ENCODE results near the gene TBC1D24. TPM values are rescaled to one million over a fixed set of nuclear protein-coding genes. Genes with fewer than 3 reads are reported as not detected.
A peak's percentile ranks its signal among the peaks of the same experiment; 100 is the strongest.

The TBC1D24 gene
- total RNA-seq, 2 donors from 2014 or later, result 4.4 to 8.4 TPM

DNA sequence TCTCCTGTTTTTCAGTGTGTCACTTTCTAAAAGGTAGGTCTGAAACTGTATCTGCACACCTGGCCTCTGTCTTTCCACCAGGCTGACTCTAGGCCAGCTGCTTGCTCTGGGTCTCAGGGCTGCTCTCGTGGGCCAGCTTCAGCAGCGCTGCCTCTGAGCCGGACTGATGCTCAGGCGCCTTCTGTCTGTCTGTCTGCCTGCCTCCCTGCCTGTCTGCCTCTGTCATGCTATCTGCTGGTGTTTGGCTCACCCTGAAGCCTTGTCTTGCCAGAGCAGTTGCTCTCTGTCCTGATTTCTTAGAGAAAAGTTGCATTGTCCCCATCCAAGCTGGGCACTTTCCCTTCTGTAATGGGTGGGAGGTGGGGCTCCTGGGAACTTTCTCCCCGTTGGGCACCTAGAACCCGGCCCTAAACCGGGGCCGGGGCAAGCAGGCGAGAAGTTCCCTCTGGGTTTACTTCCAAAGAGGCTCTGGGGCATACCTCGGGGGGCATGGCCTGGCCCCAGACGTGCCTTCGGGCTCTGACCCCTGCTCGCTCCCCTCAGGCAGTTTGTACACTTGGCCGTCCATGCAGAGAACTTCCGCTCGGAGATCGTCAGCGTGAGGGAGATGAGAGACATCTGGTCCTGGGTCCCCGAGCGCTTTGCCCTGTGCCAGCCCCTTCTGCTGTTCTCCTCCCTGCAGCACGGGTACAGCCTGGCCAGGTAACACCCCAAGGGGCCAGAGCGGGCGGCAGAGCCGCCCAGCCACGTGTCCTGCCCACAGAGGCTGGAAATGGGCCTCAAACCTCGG, 23.0 kb downstream of the TBC1D24 start:
- H3K36me3 Mint-ChIP-seq (ENCODE audit: low read depth), result peaks cover 2% of the 10 kb centered on the region
- no peaks in the 10 kb centered on the region for H3K27me3 Mint-ChIP-seq
- no peak for ATAC-seq
- DNase-seq, result no peak
- no peaks in the 10 kb centered on the region for H3K9me3 ChIP-seq (ENCODE audit: control insufficient read depth, low read length, poor library complexity, severe bottlenecking)
- no peak overlapping the region for H3K4me3 Mint-ChIP-seq
- H3K27ac Mint-ChIP-seq, result no peak overlapping the region
- H3K4me1 Mint-ChIP-seq, result no peaks in the 10 kb centered on the region

DNA sequence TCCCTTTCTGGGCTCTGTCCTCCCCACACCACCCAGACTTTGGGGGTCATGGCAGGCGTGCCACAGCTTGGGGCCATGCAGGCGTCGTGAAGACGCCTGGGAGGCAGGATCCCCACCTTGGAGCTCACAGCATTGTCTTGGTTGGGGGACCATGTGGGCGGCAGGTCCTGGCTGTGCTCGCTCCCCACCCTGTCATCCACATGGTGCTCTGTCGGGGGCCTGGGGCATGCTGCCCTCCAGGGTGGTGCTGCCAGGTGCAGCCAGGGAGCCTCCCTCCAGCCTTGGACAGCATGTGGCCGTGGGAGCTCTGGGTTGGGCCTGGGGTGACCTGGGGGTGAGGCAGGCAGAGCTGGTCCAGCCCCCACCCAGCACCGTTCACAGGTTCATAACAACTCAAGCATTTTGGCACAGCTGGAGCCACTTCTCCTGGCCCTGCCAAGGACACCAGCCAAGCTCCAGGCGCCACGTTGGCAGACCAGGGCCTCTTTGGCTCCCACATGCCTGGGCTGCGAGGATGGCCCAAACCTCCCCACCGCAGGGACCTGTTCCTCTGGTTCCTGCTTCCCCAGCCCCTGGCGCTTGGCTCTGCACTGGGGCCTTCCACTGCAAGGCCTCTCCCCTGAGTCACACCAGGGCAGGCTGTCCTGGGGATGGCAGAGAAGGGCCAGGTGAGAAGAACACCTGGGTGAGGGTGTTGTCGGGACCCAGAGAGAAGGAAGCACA, 23.8 kb downstream of the TBC1D24 start:
- no peaks in the 10 kb centered on the region for H3K9me3 ChIP-seq (ENCODE audit: control insufficient read depth, low read length, poor library complexity, severe bottlenecking)
- Mint-ChIP-seq H3K27ac (no peak overlapping the region), H3K4me3 (no peak overlapping the region), H3K27me3 (no peaks in the 10 kb centered on the region), H3K4me1 (no peaks in the 10 kb centered on the region), H3K36me3 (ENCODE audit: low read depth) (peaks cover 2% of the 10 kb centered on the region)
- ATAC-seq (no peak), DNase-seq (no peak)

DNA sequence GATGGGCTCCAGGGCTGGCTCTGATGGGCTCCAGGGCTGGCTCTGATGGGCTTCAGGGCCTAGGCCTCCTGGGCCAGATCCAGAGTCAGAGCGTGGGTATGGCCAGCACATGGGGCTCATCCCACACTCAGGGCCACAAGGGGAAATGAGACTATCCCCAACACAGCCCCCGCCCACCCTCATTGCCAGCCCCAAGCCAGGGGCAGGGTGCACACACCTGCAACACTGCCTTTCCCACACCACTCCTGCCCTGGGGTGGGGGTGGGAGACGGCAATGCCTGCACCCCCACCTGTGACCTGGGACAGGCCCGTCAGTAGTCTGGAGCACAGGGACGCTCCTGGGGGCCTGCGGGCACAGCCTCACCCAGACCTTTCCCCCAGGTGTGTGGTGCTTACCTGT, 24.5 kb downstream of the TBC1D24 start:
- Mint-ChIP-seq H3K36me3 (ENCODE audit: low read depth) (peaks cover 2% of the 10 kb centered on the region), H3K27me3 (no peaks in the 10 kb centered on the region), H3K27ac (no peak overlapping the region), H3K4me3 (no peak overlapping the region), H3K4me1 (no peaks in the 10 kb centered on the region)
- ATAC-seq, result no peak
- H3K9me3 ChIP-seq (ENCODE audit: control insufficient read depth, low read length, poor library complexity, severe bottlenecking), result no peaks in the 10 kb centered on the region
- DNase-seq, result no peak

DNA sequence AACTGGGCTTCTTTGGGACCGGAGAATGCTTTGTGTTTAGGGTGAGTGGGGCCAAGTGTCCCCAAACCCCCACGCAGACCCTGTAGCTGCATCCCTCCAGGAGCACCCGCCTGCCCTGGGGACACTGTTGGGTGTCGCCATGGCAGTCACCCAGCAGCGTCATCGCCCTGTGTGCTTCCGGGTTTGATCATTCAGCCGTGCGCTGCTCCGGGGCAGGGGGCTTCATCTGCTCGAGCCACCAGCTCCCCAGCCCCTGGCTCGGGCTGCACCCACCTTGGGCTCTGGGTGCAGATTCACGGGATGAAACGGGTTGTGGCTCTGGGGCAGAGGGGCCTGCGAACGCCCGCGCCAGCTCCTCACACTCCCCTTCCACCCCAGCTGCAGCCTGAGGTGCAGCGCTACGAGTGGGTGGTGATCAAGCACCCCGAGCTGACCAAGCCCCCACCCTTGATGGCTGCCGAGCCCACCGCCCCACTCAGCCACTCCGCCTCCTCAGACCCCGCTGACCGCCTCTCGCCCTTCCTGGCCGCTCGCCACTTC, 25.0 kb downstream of the TBC1D24 start:
- peaks cover 2% of the 10 kb centered on the region for H3K36me3 Mint-ChIP-seq (ENCODE audit: low read depth)
- DNase-seq, result no peak
- no peak for ATAC-seq
- H3K4me1 Mint-ChIP-seq, result no peaks in the 10 kb centered on the region
- no peaks in the 10 kb centered on the region for H3K9me3 ChIP-seq (ENCODE audit: control insufficient read depth, low read length, poor library complexity, severe bottlenecking)
- no peak overlapping the region for H3K4me3 Mint-ChIP-seq
- H3K27me3 Mint-ChIP-seq, result no peaks in the 10 kb centered on the region
- no peak overlapping the region for H3K27ac Mint-ChIP-seq

DNA sequence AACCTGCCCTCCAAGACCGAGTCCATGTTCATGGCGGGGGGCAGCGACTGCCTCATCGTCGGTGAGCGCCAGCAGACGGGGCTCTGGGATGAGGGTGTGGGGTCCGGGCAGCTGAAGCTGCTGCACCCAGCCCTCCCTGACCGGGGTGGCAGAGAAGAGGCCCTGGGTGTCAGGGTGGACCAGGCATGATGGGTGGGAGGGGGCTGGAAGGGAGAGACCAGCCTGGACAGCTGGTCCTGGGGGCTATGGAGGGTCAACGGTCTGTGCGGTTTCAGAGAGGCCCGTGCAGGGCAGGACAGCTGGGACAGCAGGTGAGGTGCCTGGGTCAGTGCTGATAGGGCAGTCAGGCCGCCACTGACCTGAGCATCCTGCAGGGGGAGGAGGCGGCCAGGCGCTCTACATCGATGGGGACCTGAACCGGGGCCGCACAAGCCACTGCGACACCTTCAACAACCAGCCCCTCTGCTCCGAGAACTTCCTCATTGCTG, 25.5 kb downstream of the TBC1D24 start:
- Mint-ChIP-seq H3K27ac (no peak overlapping the region), H3K4me3 (no peak overlapping the region), H3K27me3 (no peaks in the 10 kb centered on the region), H3K36me3 (ENCODE audit: low read depth) (peaks cover 2% of the 10 kb centered on the region), H3K4me1 (peaks cover 3% of the 10 kb centered on the region)
- DNase-seq, result no peak
- no peaks in the 10 kb centered on the region for H3K9me3 ChIP-seq (ENCODE audit: control insufficient read depth, low read length, poor library complexity, severe bottlenecking)
- ATAC-seq, result no peak

DNA sequence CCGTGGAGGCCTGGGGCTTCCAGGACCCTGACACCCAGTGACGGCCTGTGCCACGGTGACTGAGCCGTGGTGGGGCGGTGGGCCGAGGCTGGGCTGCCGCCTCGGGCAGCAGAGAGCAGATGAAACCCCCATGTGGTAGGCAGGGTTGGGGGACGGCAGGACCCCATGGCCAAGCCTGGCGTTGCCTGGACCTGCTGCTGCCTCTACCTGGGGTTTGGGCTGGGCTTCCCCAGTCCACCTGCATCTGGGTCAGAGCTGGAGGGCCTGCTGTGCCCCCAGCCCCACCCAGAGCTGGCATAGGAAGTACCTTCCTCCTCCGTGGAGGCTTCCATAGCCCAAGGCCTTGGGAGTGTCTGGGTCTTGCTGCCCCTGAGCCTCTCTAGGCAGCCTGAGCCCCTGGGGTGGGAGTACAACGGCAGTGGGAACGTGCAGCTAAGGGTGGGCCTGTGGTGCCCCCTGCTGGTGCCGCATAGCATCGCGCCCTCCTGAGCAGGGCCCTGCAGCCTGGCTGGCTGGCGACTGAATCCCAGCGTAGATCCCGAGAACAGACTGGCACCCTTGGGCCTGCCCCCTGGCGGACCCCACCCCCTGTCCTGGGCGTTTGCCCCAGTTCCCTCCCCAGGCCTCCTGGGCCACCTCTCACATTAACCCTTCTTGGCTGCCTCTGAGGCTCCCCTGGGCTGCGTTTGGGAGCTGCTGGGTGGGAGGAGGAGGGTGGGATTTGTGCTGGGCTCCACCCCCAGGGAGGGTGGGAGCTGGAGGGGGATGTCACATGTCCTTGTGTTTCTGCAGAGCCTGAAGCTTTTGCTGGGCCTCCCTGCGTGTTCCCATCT, 26.2 kb downstream of the TBC1D24 start:
- H3K4me3 Mint-ChIP-seq, result no peak overlapping the region
- DNase-seq (peak; percentile 69 to 73 (median 70)), ATAC-seq (peak; percentile 97)
- peaks cover 3% of the 10 kb centered on the region for H3K4me1 Mint-ChIP-seq
- peaks cover 2% of the 10 kb centered on the region for H3K36me3 Mint-ChIP-seq (ENCODE audit: low read depth)
- H3K27me3 Mint-ChIP-seq, result no peaks in the 10 kb centered on the region
- peak overlapping the region; percentile 39 for H3K27ac Mint-ChIP-seq
- no peaks in the 10 kb centered on the region for H3K9me3 ChIP-seq (ENCODE audit: control insufficient read depth, low read length, poor library complexity, severe bottlenecking)

DNA sequence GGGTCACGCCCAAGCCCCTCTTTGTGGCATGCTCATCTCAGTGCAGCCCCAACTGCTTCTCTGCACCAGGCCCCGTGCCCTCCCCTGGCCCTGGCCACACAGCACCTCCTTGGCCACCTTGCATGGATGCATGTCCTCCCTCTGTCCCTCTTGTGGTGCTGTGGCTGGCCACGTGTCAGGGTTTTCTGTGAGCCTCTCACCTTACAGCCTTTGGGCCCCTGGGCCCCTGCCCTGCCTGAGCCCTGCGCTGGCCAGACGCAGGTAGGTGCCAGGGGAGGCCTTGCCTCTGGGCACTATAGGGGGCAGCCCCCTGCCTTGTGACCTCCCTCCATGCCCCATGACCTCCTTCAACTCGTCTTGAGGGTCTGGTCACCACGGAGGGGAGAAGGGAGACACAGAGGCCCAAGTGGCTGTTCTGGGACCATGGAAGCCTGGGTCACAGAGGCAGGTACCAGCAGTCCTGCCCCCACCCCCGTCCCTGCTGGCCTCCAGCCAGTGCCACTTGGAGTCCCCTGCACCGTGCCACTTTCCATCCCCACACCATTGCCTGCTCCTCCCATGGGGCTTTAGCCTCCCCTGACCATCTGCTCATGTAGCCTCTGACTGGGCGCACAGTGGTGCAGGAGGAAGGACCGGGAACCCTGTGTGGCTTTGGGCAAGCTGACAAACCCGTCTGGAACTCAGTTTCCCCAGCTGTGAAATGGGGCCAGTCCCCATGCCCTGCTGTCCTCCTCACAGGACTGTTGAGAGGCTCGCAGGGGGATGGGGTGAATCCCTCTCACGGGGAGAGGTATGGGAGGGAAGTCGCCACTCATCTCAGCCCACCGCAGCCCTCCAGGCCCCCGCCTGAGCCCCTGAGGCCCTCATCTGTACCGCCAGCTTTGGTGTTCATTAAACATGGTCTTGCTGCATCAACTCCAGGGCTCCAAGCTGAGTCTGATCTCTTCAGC, 27.3 kb downstream of the TBC1D24 start:
- Mint-ChIP-seq H3K36me3 (ENCODE audit: low read depth) (peaks cover 2% of the 10 kb centered on the region), H3K4me1 (peaks cover 3% of the 10 kb centered on the region), H3K27ac (peak overlapping the region; percentile 39), H3K4me3 (no peak overlapping the region), H3K27me3 (no peaks in the 10 kb centered on the region)
- DNase-seq (no peak), ATAC-seq (no peak)
- no peaks in the 10 kb centered on the region for H3K9me3 ChIP-seq (ENCODE audit: control insufficient read depth, low read length, poor library complexity, severe bottlenecking)

DNA sequence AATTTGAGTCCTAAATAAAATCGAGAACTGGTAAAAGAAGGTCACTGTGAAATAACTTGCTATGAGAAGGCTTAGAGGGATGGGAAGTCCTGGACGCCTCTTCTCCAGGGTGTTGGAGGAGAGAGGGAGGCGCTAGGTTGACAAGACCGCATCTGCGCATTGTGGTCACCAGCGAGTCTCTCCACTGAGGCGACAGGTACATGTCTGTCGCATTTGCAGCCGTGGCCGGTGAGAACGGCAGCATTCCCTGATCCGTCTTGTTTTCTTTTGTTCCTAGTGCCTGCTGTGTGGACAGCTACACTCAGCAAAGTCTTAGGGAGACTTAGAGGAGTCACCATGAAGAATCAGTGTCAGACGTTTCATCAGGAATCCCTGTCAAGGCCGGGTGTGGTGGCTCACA, 30.8 kb downstream of the TBC1D24 start:
- H3K9me3 ChIP-seq (ENCODE audit: control insufficient read depth, low read length, poor library complexity, severe bottlenecking), result no peaks in the 10 kb centered on the region
- Mint-ChIP-seq H3K27me3 (no peaks in the 10 kb centered on the region), H3K4me3 (no peak overlapping the region), H3K27ac (no peak overlapping the region), H3K4me1 (peaks cover 6% of the 10 kb centered on the region), H3K36me3 (ENCODE audit: low read depth) (no peaks in the 10 kb centered on the region)
- no peak for ATAC-seq
- DNase-seq, result no peak

DNA sequence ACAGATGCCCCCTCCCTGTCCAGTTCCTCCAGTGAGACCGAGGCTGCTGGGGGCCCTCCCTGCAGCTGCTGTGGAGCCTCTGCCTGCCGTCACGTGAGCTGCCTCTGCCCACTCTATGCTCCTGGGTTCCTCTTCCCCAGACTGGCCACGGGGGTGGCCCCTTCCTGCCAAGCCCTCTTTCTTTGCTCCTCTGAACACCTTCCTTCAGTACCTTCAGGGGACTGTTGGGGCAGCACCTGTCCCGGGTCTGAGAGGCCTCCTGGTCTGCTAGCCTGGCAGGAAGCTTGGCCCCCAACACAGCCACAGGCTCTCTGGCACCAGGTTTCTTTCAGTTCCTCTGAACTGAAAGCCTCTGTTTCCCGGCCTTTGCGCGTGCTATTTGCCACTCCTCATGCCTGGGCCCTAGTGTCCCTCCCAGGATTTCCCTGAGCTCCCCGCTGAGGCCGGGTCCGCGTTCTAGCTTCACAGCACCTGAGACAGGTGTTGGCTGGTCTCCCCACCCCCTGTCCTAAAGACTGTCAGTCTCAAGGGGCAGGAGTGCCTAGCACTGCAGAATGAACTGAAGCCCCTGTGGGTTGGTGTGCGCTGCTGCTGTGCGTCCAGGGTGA, 32.2 kb downstream of the TBC1D24 start:
- Mint-ChIP-seq H3K27ac (no peak overlapping the region), H3K4me3 (peak overlapping the region; percentile 57), H3K36me3 (ENCODE audit: low read depth) (no peaks in the 10 kb centered on the region), H3K4me1 (peaks cover 10% of the 10 kb centered on the region), H3K27me3 (no peaks in the 10 kb centered on the region)
- no peak for DNase-seq
- H3K9me3 ChIP-seq (ENCODE audit: control insufficient read depth, low read length, poor library complexity, severe bottlenecking), result no peaks in the 10 kb centered on the region
- ATAC-seq, result peak; percentile 66

DNA sequence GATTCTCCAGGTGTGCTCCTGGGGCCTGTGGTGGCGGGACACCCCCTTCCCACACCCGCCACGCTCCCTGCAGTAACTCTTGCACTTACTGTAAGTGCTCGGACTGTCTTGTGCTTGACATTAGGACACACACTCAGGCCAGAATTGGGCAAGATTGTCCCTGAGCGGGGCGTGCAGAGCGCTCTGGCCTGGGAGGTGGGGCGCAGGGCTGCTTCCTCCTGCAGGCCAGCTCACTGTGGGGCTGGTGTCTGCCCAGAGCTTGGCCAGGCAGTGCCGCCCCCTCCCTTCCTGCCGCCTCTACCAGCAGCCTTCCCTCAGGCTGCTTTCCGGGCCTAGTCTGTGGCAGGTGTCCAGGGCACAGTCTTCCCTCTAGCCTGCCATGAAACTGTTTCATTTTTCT, 32.7 kb downstream of the TBC1D24 start:
- peak; percentile 28 for ATAC-seq
- H3K27ac Mint-ChIP-seq, result peak overlapping the region; percentile 89
- H3K27me3 Mint-ChIP-seq, result no peaks in the 10 kb centered on the region
- no peaks in the 10 kb centered on the region for H3K36me3 Mint-ChIP-seq (ENCODE audit: low read depth)
- H3K4me3 Mint-ChIP-seq, result no peak overlapping the region
- H3K9me3 ChIP-seq (ENCODE audit: control insufficient read depth, low read length, poor library complexity, severe bottlenecking), result no peaks in the 10 kb centered on the region
- DNase-seq, result no peak
- peaks cover 16% of the 10 kb centered on the region for H3K4me1 Mint-ChIP-seq

DNA sequence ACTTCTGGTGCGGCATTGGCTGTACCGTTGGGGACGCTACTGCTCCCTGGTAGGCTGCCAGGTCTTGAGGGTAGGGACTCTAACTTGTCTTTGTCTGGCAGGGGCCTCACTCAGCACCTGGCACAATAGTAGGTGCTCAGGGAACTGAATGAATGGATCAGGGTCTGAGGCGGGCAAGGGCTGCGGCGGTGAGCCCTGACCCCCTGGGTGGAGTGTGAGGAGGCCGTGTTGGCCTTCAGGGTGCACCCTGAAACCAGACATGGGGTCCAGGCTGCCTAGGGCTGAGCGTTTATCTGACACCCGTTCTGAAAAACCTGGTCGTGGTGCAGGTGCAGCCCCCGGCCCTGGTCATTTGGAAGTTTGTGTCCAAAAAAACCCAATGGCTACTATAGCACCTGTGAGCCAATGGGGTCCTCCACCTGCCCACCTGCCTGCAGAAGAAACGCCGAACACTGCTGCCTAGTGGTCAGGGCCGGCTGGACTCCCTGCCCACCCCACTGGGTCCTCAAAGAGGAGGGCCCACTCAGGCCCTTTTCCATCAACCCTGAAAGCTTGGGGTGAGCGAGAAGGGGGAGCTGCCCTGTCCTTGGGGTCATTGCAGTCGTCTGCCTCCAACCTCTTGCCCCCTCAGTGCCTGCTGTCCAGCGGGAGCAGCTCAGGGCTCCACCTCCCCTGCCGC, 33.9 kb downstream of the TBC1D24 start:
- H3K4me1 Mint-ChIP-seq, result peaks cover 20% of the 10 kb centered on the region
- DNase-seq, result no peak
- no peaks in the 10 kb centered on the region for H3K36me3 Mint-ChIP-seq (ENCODE audit: low read depth)
- peak overlapping the region; percentile 89 for H3K27ac Mint-ChIP-seq
- H3K27me3 Mint-ChIP-seq, result no peaks in the 10 kb centered on the region
- ATAC-seq, result no peak
- no peaks in the 10 kb centered on the region for H3K9me3 ChIP-seq (ENCODE audit: control insufficient read depth, low read length, poor library complexity, severe bottlenecking)
- no peak overlapping the region for H3K4me3 Mint-ChIP-seq
